Measurements from ENCODE around the gene TIGD2.
"Not testable (repeated sequence)": the region's sequence is repeated elsewhere in the genome, so short reads cannot be mapped to it uniquely, and the experiment has no call there.

Gene TIGD2

DNA sequence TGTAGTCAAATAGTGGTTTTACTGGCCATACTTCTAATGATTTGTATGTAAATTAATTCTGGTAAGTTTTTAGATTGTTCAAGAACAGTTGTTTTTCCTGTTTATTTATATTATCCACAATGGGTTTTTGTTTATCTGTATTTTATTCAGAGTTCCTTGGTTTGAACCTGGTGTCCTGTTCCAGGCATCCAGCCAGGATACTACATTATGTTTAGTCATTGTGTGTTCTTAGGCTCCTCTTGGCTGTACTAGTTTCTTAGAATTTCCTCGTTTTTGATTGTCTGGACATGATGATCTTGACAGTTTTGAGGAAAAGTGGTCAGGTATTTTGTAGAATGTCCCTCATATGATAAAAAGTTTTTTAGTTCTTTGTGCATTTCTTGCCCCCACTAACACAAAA, 7.8 kb downstream of the TIGD2 start:
- no peak for DNase-seq (ENCODE audit: low read depth in 2 of 2)

DNA sequence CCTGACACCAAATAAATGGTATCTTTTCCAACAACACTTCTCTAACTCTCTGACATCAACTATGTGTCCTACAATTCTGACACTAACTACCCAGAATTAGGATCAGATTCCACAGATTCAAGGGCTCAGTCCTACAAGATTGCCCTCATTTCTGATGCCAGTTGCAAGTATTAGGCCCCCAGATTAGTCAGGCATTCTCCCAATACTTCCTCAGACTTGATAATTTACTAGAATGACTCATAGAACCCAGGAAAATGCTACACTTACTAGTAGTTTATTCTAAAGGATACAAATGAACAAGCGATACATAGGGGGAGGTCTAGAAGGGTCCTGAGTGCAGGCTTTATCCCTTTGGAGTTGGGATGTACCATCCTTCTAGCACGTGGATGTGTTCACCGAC, 8.5 kb downstream of the TIGD2 start:
- no peak for DNase-seq (ENCODE audit: low read depth in 2 of 2)

DNA sequence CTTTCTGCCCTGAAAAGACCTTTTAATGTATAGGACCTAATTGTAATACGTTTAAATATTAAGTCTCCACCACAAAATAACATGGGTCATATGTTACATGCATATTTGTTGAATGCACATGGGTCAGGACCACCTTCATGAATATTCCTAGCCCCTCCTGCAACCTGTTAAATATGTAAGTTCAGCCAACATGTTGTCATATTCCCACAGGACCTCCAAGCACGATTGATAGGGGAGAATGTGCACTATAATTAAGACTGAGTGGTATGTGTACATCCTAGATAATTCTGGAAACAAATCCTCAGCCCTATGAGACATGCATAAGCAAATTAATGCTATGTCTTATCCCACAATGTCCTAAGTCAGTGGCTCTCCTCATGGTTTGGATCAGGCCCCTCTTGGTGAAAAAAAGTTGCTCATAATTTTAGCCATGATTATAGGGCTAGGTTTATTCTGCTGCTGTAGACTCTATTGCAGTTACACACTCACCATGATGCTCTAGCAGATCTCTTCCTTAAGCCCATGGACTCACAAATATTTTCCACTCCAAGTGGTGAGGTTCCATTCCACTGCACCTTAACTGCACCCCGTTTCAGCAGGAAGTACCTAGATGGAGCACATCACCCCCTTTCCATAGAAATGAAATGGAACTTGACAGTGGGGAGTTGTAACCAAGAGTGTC, 10.2 kb downstream of the TIGD2 start:
- no peak for DNase-seq (ENCODE audit: low read depth in 2 of 2)

DNA sequence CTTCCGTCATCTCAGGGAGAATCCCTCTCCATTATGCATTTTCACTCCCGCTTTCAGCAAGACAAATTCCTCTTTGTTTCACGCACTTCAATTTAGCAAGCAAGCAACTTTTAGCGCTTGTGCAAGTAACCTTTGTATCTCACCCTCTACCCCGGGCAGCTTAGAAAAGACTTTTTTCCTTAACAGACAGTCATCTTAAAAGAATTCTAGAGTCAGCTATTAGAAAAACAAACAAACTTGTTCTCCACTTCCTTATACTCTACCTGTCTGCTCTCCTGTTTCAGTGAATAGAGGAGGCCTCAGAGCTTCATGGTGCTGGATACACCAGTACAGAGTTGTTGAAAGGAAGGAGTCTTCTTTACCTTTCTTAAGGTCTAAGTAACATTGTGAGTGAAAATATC, 12.1 kb downstream of the TIGD2 start:
- no peak for DNase-seq (ENCODE audit: low read depth in 2 of 2)

DNA sequence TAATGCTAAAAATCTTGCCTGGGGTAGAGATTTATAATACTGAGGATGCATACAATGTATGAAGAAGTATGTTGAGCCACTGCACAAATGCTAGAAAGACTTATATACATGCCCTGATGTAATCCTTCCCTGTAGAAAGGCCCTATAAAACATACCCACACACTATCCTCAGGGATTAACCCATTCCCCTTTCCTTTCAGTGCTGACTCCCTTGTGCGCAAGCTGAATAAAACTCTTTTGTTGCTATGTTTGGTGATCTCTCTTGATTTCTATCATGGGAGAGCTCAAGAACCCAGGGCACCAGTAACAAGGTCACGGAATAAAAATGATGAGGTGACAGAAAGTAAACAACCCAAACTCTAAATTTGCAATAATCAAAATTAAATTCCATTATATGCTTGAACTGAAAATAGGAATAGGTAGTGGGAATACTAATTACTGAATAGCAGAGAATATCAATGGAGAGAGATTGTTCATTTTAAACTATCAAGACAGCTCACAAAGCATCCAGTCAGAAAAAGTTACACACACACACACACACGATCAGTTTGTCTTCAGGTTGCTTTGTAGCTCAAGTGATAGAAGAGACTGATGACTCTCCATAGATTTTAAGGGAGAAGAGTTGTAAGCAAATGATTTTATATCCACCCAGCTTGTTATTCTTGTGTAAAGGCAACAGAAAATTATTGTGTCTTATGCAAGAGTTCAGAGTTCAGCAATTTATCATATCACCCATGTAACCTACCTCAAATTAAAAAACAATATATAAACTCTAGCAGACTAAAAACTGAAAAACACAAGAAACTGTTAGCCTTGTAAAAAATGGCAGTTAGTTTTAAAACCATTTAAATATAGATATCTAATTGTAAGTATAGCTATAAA, 14.8 kb downstream of the TIGD2 start:
- DNase-seq (ENCODE audit: low read depth in 2 of 2) = no peak

DNA sequence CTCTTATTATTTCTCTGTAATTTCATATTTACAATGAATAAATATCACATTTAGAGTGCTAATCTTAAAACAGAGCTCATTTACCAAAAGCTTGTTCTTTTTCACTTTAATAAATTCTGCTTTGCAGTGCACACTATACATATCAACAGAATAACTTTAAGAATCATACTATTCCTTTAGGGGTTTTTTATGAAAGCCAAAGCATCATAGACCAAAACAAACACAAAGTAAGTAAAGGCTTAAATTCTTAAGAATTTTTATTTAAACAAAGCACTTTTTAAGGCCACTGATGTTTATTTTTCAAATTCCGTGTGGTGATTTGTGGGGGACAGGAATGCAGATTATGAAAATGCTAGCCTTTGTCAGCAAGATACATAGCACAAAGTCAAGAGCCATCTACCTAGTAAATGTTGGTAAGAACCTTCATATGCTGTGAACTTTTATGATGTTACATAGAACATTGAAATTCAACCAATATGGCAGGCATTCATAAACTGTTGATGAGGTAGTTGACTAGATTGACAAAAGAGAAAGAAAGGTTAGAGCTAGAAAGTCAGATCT, 17.8 kb downstream of the TIGD2 start:
- no peak for DNase-seq (ENCODE audit: low read depth in 2 of 2)

DNA sequence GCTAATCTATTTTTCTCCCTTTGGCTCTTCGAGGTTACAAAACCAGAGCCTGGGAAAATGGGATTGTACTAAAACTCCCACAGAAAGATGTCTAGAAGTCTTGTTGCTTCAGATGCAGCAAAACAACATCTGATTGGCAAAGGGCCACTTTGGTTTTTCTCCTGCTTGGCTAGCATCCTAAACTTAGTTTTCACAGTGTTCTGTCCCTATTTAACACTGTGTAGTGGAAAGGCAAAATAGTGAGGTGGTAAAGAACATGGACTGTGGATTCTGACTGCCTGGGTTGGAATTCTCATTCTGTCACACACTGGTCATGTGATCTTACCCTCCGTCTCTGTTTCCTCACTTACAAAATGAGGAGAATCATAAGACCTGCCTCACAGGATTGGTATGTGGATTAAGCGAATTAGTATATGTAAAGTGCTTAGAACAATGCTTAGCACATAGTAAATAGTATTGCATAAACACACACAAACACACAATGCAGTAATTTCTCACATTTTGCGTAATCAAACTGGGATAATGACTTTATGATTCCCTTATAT, 23.5 kb downstream of the TIGD2 start:
- DNase-seq (ENCODE audit: low read depth in 2 of 2) = no peak

DNA sequence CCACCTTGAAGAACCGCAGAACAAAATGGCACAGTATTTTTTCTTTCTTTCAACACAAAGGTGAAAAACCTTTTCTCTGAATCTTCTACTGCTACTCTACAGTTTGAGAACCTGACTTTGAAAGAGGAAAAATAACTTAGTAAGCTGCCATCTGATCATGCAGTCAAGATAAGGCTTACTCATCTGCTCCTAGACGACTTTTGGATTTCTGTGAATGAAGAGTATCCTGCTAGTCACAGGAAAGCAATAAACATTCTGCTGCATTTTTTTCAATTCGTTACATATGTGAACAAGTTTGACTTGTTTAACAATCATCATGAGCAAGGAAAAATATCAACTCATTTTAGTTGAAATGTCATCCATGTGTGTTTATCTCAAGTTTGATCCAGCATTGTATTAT, 25.2 kb downstream of the TIGD2 start:
- DNase-seq (ENCODE audit: low read depth in 2 of 2) = no peak

DNA sequence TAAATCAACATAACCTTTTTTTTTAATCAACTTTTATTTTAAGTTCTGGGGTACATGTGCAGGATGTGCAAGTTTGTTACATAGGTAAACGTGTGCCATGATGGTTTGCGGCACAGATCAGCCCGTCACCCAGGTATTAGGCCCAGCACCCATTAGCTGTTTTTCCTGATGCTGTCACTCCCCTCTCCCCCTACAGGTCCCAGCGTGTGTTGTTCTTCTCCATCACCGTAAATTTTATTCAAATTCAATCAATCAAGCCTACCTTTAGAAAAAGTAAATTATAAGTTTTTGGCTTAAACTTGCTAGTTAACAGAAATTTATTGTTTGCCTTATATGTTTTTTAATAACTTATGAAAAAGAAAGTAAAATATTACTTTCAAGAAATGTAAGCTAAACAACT, 25.9 kb downstream of the TIGD2 start:
- no peak for DNase-seq (ENCODE audit: low read depth in 2 of 2)

DNA sequence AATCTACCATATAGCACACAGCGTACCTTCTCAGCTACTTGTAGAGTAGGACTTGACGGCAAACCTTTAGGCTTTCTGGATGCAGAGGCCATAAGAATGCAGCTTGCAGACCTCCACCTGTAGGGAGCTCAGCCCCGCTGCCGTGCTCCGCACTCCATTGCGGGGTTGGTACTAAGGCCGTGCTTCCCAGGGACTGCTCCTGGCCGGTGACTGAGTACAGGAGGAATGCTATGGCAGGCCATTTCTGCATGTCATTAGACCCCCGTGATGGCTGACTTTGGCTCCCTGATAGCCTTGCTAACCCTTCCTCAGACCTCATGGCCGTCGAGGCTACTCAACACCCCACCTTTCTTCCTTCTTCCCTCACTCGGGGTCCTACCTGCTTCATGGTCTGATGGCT, 26.4 kb downstream of the TIGD2 start:
- no peak for DNase-seq (ENCODE audit: low read depth in 2 of 2)

DNA sequence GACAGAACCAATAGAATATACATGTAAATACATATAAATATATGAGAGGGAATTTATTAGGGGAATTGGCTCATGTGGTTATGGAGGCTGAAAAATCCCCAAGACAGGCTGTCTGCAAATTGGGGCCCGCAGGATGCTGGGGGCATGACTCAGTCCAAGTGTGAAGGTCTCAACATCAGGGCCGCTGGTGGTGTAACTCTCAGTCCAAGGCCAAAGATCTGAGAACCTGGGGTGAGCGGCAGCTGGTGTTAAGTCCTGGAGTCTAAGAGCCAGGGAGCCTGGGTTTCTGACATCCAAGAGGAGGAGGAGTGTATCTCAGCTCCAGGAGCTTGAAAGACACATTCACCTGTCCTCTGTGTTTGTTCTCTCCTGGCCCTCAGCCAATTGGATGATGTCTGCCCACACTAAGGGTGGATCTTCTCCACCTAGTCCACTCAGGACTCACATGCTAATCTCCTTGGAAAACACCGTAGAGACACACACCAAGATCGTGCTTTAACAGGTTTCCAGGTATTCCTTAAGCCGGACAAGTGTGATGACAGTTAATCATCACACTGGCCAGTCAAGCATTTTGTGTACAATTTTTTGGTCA, 28.9 kb downstream of the TIGD2 start:
- no peak for DNase-seq (ENCODE audit: low read depth in 2 of 2)

- no peak for DNase-seq (ENCODE audit: low read depth in 2 of 2)
Observed at GRCh38 chr4:89142691-89143669, 31.6 kb downstream of the TIGD2 start.

DNA sequence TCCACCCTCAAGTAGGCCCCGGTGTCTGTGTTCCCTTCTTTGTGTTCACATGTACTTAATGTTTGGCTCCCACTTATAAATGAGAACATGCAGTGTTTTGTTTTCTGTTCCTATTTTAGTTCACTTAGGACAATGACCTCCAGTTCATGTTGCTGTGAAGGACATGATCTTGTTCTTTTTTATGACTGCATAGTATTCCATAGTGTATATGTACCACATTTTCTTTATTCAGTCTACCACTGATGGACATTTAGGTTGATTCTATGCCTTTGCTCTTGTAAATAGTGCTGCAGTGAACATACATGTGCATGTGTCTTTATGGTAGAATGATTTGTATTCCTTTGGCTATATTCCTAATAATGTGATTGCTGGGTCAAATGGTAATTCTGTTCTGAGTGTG, 33.3 kb downstream of the TIGD2 start:
- not testable (repeated sequence) for DNase-seq (ENCODE audit: low read depth in 2 of 2)

GRCh38 chr4:89146196-89146595, 34.9 kb downstream of the TIGD2 start:
- no peak for DNase-seq (ENCODE audit: low read depth in 2 of 2)

GRCh38 chr4:89152972-89153371, 41.6 kb downstream of the TIGD2 start:
- DNase-seq (ENCODE audit: low read depth in 2 of 2) = no peak

DNA sequence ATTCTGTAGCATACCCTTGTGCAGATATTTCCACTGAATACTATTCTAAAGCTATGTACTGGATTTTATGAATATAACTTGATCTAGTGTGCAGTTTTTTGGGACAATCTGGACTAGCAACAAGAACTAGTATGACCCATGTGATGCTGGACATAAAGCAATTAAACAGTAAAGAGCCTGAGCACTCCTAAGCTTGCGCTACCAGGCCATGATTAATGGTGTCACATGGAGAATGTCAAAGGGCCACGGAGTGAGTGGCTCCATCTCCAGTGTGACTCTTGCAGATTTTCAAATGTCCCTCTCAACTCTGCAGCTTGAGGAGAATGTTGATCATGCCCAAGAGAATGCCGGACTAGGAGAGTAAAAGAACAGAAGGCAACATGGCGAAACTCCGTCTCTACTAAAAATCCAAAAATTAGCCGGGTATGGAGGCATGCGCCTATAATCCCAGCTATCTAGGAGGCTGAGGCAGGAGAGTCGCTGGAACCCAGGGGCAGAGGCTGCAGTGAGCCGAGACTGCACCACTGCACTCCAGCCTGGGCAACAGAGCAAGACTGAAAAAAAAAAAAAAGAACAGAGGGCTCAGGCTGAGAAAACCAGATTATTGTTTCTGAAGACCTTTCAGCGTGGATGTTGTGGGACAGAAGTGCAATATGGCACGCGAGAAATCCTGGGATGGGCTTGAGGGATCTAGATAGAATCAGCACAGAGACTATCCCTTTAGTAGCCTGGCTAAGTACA, 45.0 kb downstream of the TIGD2 start:
- no peak for DNase-seq (ENCODE audit: low read depth in 2 of 2)

GRCh38 chr4:89157488-89158024, 46.2 kb downstream of the TIGD2 start:
- no peak for DNase-seq (ENCODE audit: low read depth in 2 of 2)

DNA sequence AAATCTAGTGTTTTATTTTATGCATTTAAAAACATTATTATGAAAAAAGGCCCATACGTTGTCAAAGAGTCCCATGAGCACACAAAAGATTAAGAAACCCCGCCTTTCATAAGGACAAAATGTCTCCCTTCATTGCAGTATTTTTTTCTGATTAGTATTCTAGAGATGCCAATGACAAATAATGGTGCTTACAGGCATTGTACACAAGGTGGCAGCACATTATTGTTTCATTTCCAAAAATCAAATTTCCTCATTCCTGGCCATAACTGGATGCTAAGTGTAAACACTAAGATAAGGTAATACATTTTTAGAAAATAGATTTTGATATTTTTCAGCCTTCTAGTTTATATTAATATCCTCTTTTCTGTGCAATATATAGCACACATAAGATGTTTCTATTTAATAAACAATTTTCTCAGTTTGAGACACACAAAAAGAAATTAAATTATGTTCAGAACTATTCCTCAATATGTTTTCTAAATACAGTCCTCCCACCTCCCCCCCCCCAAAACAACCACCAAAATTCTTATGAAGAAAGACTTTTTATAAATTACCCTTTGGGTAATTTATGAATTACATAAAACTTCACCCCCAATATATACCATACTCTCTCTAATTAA, 47.7 kb downstream of the TIGD2 start:
- no peak for DNase-seq (ENCODE audit: low read depth in 2 of 2)

DNA sequence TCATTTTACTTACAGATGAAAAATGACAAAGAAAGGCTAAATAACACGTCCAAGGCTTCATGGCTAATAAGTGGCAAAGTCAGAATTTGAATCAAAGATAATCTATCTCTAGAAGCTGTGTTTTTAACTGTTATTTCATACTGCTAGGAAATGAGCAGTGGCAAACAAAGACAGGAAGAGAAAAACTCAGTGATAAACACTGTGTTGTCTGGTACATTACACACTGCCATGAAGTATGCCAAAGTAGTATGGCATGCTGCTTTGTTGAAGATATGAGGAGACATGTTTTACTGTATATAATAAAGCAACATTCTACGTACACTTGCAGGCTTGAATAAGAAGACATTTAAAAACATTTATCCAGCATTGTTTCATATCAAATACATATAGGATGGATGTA, 49.5 kb downstream of the TIGD2 start:
- DNase-seq (ENCODE audit: low read depth in 2 of 2) = no peak

GRCh38 chr4:89161841-89162240, 50.5 kb downstream of the TIGD2 start:
- DNase-seq (ENCODE audit: low read depth in 2 of 2) = no peak

All from stimulated activated CD8-positive, alpha-beta memory T cell treated with anti-CD3 and anti-CD28 coated beads, Interleukin-2, amount 100 ng/mL, for 48 hours (primary cell).